ENCODE results near the gene KIF23.

DNA sequence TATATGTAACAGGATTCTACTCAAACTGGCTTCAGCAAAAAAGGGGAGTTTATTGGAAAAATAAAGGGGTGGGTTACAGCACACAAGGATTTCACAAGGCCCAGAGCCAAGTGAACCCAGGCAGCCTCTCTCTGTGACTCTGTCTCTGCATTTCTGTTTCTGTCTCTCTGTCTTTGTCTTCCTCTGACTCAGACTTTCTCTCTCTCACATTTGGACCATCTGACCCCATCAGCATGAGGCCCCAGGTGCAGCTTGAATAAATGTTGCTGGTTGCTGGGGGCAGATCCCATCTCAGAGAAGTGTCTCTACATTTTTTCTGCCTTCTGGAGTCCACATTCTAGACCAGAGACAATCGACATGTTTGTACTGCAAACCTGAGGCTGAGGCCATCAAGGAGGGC lies 83.5 kb downstream of the KIF23 start:
- TF ChIP-seq CTCF (conservative IDR thresholded peaks at IDR 0.05; ENCODE audit: low read depth in 2 of 2) (no peak), EZH2 (IDR thresholded peaks at IDR 0.05; ENCODE audit: low read depth, unreplicated experiment) (no peak), ZNF114 (CRISPR knock-in tag; IDR thresholded peaks at IDR 0.05) (no peak), CREB1 (CRISPR knock-in tag; IDR thresholded peaks at IDR 0.05; ENCODE audit: low read depth) (no peak), POLR2AphosphoS5 (IDR thresholded peaks at IDR 0.05; ENCODE audit: low read depth) (no peak), EZH2phosphoT487 (IDR thresholded peaks at IDR 0.05; ENCODE audit: unreplicated experiment) (no peak), ETS1 (IDR thresholded peaks at IDR 0.05) (no peak), ZNF462 (CRISPR knock-in tag; IDR thresholded peaks at IDR 0.05) (no peak), NANOG (IDR thresholded peaks at IDR 0.05; ENCODE audit: borderline replicate concordance) (no peak), JUNB (IDR thresholded peaks at IDR 0.05; ENCODE audit: unreplicated experiment) (no peak)
- TF ChIP-seq, protein P1, sequence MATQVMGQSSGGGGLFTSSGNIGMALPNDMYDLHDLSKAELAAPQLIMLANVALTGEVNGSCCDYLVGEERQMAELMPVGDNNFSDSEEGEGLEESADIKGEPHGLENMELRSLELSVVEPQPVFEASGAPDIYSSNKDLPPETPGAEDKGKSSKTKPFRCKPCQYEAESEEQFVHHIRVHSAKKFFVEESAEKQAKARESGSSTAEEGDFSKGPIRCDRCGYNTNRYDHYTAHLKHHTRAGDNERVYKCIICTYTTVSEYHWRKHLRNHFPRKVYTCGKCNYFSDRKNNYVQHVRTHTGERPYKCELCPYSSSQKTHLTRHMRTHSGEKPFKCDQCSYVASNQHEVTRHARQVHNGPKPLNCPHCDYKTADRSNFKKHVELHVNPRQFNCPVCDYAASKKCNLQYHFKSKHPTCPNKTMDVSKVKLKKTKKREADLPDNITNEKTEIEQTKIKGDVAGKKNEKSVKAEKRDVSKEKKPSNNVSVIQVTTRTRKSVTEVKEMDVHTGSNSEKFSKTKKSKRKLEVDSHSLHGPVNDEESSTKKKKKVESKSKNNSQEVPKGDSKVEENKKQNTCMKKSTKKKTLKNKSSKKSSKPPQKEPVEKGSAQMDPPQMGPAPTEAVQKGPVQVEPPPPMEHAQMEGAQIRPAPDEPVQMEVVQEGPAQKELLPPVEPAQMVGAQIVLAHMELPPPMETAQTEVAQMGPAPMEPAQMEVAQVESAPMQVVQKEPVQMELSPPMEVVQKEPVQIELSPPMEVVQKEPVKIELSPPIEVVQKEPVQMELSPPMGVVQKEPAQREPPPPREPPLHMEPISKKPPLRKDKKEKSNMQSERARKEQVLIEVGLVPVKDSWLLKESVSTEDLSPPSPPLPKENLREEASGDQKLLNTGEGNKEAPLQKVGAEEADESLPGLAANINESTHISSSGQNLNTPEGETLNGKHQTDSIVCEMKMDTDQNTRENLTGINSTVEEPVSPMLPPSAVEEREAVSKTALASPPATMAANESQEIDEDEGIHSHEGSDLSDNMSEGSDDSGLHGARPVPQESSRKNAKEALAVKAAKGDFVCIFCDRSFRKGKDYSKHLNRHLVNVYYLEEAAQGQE (IDR thresholded peaks at IDR 0.05; ENCODE audit: unreplicated experiment) = no peak

All from GM23338 (cell line).